GM23338 (cell line): ENCODE results near the gene SLC39A10.

Source experiments
- EZH2 ChIP-seq: fragments of 200-600 bp; sonication (generic); IDR thresholded peaks from one replicate; pipeline ENCODE4 v1.8.0; 2017; ENCODE audit warnings: antibody characterized with exemption, mild to moderate bottlenecking, low read depth; ENCODE audit not compliant: unreplicated experiment
- EZH2phosphoT487 ChIP-seq: fragments of 200-600 bp; sonication (generic); IDR thresholded peaks from one replicate; pipeline ENCODE4 v1.8.1; 2018; ENCODE audit warnings: antibody characterized with exemption; ENCODE audit not compliant: unreplicated experiment
- POLR2AphosphoS5 ChIP-seq: IDR thresholded peaks from 2 replicates; pipeline ENCODE4 v1.6.1; 2016; ENCODE audit warnings: antibody characterized with exemption, low read depth
- TF ChIP-seq, protein P1 (sequence below), 2 experiments: fragments of 200-600 bp in 1 of 2; sonication (generic) in 1 of 2; conservative IDR thresholded peaks; 2 replicates each; pipeline versions ENCODE4 v1.5.1 to v1.6.1; 2016 to 2017; ENCODE audit warnings: antibody characterized with exemption in 2 of 2, low read depth in 2 of 2, mild to moderate bottlenecking in 2 of 2, moderate library complexity in 1 of 2

DNA sequence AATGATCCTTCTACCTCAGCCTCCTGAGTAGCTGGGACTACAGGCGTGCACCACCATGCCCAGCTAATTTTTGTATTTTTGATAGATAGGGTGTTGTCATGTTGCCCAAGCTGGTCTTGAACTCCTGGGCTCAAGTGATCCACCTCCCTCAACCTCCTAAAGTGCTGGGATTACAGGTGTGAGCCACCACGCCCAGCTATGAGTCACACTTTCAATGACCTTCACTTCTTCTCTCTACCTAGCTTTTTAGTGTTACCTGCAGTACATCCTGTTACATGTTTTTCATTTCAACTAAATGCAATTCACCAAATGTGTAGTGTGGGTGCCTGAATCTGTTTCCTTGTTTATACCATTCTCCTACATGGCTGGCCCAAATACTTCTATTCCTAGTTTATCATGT, 64.0 kb downstream of the SLC39A10 start:
- TF ChIP-seq, protein P1, sequence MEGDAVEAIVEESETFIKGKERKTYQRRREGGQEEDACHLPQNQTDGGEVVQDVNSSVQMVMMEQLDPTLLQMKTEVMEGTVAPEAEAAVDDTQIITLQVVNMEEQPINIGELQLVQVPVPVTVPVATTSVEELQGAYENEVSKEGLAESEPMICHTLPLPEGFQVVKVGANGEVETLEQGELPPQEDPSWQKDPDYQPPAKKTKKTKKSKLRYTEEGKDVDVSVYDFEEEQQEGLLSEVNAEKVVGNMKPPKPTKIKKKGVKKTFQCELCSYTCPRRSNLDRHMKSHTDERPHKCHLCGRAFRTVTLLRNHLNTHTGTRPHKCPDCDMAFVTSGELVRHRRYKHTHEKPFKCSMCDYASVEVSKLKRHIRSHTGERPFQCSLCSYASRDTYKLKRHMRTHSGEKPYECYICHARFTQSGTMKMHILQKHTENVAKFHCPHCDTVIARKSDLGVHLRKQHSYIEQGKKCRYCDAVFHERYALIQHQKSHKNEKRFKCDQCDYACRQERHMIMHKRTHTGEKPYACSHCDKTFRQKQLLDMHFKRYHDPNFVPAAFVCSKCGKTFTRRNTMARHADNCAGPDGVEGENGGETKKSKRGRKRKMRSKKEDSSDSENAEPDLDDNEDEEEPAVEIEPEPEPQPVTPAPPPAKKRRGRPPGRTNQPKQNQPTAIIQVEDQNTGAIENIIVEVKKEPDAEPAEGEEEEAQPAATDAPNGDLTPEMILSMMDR (conservative IDR thresholded peaks at IDR 0.05; ENCODE audit: low read depth in 2 of 2) = no peak
- TF ChIP-seq POLR2AphosphoS5 = no peak
- TF ChIP-seq EZH2phosphoT487 = no peak
- TF ChIP-seq EZH2 = no peak
